Left ventricle myocardium inferior (tissue), 1 donor: ENCODE data around the gene PXN. TPM values are rescaled to one million over a fixed set of nuclear protein-coding genes. Genes with fewer than 3 reads are reported as not detected.

Experiments
- DNase-seq: peaks from one replicate; pipeline ENCODE4 v3.0.0-alpha.2; 2020
- H3K27ac ChIP-seq: fragments of 200-600 bp; replicated peaks from 2 replicates; pipeline ENCODE4 v1.8.0; 2021
- H3K27me3 ChIP-seq: fragments of 200-600 bp; 2 replicates; pipeline ENCODE4 v1.8.0; 2021; ENCODE audit warnings: low read depth
- H3K36me3 ChIP-seq: fragments of 200-600 bp; 2 replicates; pipeline ENCODE4 v1.8.0; 2021
- H3K4me1 ChIP-seq: fragments of 200-600 bp; 2 replicates; pipeline ENCODE4 v1.8.0; 2021
- H3K4me3 ChIP-seq: fragments of 200-600 bp; 2 replicates; pipeline ENCODE4 v1.8.0; 2021; ENCODE audit warnings: mild to moderate bottlenecking, moderate library complexity
- H3K9me3 ChIP-seq: fragments of 200-600 bp; replicated peaks from 2 replicates; pipeline ENCODE4 v1.8.0; 2021
- intact Hi-C: fragments of 100-400 bp; cut with micrococcal nuclease; formaldehyde crosslinking; loops from one replicate; pipeline ENCODE4 v1.11.0; 2022
- total RNA-seq: library from RNA; stranded (reverse); fragmentation: NEBNext Ultra II Directional; extraction: Animal tissue kit (Norgen Biotek cat#: 25700); gene quantifications from one replicate; pipeline ENCODE4 v1.2.1, GENCODE V29; 2021
- TF ChIP-seq, protein P1 (sequence below): fragments of 200-600 bp; IDR thresholded peaks from 2 replicates; pipeline ENCODE4 v1.8.0; 2021; ENCODE audit warnings: antibody characterized with exemption, mild to moderate bottlenecking, borderline replicate concordance
- donor health status: DM: no; HTN: yes; CAD: no; lungs with severe emphysema.

Gene PXN
- total RNA-seq, 1 donor from 2014 or later, result 59.8 TPM

DNA sequence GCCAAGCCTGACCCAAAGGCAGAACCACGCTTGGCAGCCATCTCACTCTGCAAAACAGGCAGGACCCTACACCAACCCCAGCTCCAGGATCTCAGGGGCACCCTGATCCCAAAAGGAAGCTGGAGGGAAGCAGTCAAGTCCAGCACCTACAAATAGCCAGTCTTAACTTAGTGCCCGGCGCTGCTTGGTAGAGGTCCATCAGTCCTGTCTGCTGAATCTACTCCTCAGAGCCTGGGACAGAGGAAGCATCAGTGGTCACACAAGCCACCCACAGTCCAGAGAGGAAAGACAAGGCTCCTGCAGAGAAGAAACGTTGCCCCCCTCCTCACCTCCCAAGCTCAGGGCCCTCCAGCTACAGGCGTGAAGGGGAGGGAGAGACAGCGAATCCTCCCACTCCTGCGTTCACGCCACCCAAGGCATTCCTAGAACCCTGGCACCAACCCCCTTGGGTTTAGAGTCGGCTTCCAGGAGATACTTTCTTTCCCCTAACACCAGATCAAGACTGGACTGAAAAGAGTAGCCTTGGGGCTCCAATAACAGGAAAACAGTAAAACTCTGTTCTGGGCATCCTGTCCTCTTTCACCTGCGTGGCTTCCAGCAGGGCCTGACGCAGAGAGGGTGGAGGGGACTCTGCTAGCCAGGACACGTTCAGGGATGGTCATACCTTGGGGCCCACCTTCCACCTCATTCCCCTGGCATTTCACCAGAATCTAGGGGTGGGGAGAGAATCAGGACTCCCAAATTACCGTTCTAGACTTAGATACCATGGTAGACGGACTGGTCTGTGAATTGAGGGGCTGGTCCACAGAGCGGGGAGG, 1.2 kb downstream of the PXN start:
- TF ChIP-seq, protein P1, sequence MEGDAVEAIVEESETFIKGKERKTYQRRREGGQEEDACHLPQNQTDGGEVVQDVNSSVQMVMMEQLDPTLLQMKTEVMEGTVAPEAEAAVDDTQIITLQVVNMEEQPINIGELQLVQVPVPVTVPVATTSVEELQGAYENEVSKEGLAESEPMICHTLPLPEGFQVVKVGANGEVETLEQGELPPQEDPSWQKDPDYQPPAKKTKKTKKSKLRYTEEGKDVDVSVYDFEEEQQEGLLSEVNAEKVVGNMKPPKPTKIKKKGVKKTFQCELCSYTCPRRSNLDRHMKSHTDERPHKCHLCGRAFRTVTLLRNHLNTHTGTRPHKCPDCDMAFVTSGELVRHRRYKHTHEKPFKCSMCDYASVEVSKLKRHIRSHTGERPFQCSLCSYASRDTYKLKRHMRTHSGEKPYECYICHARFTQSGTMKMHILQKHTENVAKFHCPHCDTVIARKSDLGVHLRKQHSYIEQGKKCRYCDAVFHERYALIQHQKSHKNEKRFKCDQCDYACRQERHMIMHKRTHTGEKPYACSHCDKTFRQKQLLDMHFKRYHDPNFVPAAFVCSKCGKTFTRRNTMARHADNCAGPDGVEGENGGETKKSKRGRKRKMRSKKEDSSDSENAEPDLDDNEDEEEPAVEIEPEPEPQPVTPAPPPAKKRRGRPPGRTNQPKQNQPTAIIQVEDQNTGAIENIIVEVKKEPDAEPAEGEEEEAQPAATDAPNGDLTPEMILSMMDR, result no peak
- intact Hi-C loops, result no loop called here
- no peaks in the 10 kb centered on the region for H3K27me3 ChIP-seq
- H3K36me3 ChIP-seq, result no peaks in the 10 kb centered on the region
- H3K4me1 ChIP-seq, result peaks cover 66% of the 10 kb centered on the region
- peak overlapping the region; percentile 96 for H3K27ac ChIP-seq
- H3K4me3 ChIP-seq, result peak overlapping the region; percentile 97
- H3K9me3 ChIP-seq, result no peaks in the 10 kb centered on the region
- no peak for DNase-seq

DNA sequence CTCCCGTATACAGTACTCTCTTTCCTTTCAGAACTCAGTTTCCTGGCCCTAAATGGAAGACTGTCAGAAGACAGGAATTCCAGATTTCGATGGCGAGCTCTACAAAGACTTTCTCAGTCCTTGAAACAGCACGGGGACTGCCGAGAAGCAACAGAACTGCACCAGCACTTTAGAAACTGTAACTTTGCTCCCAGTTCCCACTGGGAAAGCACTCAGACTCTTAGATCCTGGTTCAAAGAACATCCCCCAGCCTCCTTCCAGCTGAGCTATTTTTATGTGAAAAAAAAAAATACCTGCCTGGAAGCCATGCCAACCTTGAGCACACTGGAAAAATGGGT, 1.8 kb downstream of the PXN start:
- Histone ChIP-seq H3K27ac (peak overlapping the region; percentile 96), H3K4me3 (peak overlapping the region; percentile 97), H3K4me1 (peaks cover 72% of the 10 kb centered on the region), H3K9me3 (no peaks in the 10 kb centered on the region), H3K36me3 (no peaks in the 10 kb centered on the region), H3K27me3 (no peaks in the 10 kb centered on the region)
- intact Hi-C loops, result no loop called here
- no peak for DNase-seq
- TF ChIP-seq, protein P1, result no peak

DNA sequence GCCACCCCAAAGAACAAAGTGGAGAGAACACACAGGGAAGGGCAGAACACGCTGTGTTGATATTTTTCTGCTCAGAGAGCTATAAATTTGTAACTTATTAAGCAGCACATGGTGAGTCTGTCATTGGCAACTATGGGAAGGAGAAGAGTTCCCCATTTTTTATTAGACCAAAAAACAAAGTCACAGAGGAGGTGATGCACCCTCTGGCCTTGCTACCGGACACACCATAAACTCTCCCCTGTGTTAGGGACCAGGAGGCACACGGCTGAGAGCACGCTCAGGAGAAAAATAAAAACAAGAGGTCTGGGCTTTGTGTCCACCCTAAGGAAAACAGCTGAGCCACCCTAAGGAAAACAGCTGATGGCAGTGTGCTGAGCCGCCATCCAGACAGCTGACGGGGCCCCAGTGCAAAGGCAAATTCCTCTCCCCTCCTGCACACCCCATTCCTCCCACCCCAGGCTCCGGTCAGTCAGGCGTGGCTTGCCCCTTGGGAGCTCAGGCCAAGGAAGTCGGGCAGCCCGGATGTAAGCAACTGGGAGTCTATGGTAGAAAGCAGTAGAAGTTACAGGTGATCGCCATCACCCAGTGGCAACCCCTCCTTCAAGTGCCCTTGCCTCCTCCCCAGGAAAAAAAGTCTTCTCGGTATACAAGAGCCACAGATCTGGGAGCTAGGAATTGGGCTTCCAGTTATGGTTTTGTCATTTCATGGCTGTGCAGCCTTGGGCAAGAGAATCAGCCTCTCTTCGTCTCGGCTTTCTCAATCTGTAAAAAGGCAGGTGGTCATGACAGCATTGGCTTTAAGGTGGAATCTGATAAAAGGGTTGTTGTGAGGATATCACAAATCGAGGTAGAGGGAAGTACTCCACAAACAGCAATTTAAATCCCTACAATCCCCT, 2.4 kb downstream of the PXN start:
- peak; percentile 59 for DNase-seq
- TF ChIP-seq, protein P1, result no peak
- peak overlapping the region; percentile 96 for H3K27ac ChIP-seq
- H3K27me3 ChIP-seq, result no peaks in the 10 kb centered on the region
- H3K9me3 ChIP-seq, result no peaks in the 10 kb centered on the region
- H3K4me1 ChIP-seq, result peaks cover 78% of the 10 kb centered on the region
- H3K4me3 ChIP-seq, result peak overlapping the region; percentile 97
- intact Hi-C loops, result no loop called here
- H3K36me3 ChIP-seq, result no peaks in the 10 kb centered on the region

DNA sequence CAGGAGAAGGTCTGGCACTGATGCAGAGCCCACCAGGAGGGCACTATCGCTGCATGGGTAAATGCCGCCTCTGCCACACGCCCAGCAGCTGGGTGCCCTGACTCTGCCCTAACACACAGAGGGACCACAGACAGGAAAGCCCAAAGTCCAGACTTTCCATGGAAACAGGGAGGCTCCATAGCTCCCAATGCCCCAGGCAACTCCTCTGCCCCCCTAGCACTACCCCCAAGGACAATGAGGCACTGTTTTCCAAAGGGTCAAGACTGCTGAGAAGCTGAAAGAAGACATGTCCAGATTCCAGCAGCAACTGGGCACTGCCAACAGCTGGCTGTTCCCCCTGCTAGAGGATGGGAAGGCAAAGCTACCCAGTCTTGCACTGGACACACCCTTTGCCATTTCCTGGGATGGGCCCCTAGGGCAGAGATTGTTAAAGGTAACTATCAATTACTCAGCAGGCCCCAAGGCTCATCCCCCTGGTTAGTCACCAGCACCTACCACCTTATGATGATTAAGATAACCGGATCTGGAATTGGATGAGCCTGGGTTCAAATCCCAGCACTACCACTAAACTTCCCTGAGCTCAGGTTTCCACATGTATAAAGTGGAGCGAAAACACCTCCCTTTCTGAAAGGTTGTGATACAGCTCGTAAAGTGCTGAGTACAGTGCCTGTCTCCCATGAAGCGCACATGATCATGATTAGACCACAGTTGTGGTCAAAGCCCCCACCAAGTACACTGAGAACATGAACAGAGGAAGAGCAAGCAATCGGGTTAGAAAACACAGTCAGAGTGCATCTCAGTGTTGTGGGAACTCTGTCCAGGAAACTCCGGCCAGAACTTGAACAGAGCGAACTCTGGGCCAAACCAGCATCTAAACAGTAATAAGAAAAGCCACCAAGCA, 3.3 kb downstream of the PXN start:
- Histone ChIP-seq H3K27me3 (no peaks in the 10 kb centered on the region), H3K36me3 (no peaks in the 10 kb centered on the region), H3K4me1 (peaks cover 87% of the 10 kb centered on the region), H3K4me3 (peak overlapping the region; percentile 97), H3K27ac (peak overlapping the region; percentile 96), H3K9me3 (no peaks in the 10 kb centered on the region)
- intact Hi-C loops, result no loop called here
- TF ChIP-seq, protein P1, result no peak
- no peak for DNase-seq

DNA sequence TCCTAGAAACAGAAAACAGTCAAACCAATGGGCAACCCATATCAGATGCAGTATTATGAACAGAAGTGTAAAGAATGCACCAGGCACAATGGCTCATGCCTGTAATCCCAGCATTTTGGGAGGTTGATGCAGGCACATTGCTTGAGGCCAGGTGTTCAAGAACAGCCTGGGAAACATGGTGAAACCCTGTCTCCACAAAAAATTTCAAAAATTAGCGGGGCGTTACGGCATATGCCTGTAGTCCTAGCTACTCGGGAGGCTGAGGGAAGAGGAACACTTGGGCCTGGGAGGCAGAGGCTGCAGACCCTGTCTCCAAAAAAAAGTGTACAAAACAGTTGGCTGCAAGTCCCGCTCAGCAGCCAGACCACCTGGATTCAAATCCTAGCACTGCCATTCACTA, 4.9 kb downstream of the PXN start:
- no peak overlapping the region for H3K4me3 ChIP-seq
- H3K36me3 ChIP-seq, result no peaks in the 10 kb centered on the region
- TF ChIP-seq, protein P1, result no peak
- H3K27me3 ChIP-seq, result no peaks in the 10 kb centered on the region
- no peak for DNase-seq
- peak overlapping the region; percentile 96 for H3K27ac ChIP-seq
- H3K9me3 ChIP-seq, result no peaks in the 10 kb centered on the region
- intact Hi-C loops, result no loop called here
- H3K4me1 ChIP-seq, result peaks cover 99% of the 10 kb centered on the region
